HG02642 (cell line): ENCODE data around the gene SMARCC2.
"Not testable (repeated sequence)": the region's sequence is repeated elsewhere in the genome, so short reads cannot be mapped to it uniquely, and the experiment has no call there.

Source experiments
- ATAC-seq: cut with Tn5 transposase; IDR thresholded peaks from one replicate; pipeline ENCODE4 v1.9.1; 2021; ENCODE audit warnings: mild to moderate bottlenecking; ENCODE audit not compliant: unreplicated experiment, poor library complexity

The SMARCC2 gene

DNA sequence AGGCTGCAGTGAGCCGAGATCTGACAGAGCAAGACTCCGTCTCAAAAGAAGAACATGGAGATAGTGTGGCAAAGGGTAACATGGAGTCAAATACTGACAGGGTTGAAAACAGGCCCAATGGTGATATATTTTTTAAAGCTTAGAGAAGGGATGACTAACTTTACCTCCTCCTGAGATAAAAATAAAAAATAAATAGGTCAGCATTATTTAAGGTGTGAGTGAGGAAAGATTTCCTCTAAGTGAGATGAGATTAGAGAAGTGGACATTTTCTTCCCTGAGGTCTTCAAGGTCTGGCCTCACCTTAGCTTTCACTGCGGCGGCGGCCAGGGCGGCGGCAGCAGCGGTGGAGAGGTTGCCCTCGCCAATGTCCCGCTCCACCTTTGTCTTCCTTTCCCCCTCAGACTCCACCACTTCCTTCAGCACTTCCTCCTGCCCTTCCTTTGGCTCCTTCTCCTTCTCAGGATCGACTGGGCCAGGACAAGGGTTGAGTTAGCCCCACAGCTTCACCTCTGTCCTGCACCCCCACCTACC, 20.0 kb downstream of the SMARCC2 start:
- ATAC-seq: no peak

DNA sequence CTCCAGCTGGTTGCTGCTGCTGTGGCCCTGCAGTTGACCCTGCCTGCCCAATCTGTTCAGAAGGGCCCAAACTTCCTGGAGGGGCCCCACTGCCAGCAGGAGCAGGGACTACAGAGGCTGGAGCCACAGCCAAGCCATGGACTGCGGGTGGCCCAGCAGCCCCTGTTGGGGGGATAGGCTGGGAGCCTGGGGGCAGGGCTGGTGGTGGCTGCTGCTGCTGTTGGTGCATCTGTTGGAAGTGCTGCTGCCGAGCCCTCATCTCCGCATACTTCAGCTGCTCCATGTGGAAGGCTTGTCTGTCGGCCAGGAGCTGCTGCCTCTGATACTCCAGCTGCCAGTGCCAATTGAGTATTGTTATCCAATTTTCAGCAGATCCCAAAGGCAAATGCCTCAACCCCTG, 23.9 kb downstream of the SMARCC2 start:
- ATAC-seq: no peak

DNA sequence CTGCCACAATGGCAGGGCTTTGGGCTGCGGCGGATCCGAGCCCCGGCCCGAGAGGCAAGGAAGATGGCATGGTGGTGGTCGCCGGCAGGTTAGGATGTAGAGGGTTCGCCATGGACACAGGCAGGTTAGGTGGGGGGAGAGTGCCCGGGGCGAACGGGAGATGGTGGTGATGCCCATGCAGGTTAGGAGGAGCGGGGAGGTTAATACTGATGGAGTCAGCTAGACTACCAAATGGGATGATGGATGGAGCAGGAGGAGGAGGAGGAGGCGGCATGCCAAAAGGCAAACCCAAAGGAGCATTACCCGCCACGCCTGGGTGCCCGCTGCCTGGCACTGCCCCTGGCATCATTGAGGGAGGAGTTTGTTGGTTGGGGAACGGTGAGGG, 24.9 kb downstream of the SMARCC2 start:
- ATAC-seq: no peak

DNA sequence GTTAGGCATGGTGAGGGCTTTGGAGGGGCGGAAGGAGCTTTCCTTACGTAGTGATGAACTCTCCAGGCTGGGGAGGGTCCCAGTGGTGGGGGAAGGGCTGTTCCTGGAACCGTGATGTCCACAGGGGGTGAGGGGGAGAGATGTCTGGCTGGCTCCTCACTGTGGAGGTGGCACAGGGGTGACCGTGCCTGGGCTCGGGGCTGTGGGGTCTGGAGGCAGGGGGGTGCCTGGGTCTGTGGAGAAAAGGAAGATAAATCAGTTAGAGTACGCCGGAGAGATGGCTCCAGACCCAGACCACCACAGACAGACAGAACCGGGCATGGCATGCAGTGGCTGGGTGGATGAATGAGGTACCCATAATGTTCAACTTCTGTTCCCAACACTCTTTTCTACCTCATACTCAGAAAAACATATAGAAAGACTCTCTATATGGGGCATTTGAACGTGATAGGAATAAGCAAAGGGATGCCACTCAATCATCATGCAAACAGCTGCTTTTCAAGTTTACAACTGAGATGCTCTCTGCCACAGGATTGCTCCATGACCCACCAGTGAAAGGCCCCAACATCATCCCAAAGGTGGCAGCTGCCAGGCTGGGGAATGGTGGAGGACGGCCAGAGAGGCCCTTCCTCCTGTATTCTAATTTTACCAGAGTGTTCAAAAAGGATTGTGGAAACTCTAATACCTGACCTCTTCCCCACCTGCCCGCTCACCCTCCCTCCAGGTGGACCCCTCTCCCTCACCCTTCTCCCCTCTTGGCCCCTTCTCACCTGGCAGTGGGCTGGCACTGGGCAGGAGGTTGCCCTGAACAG, 25.5 kb downstream of the SMARCC2 start:
- ATAC-seq: no peak

DNA sequence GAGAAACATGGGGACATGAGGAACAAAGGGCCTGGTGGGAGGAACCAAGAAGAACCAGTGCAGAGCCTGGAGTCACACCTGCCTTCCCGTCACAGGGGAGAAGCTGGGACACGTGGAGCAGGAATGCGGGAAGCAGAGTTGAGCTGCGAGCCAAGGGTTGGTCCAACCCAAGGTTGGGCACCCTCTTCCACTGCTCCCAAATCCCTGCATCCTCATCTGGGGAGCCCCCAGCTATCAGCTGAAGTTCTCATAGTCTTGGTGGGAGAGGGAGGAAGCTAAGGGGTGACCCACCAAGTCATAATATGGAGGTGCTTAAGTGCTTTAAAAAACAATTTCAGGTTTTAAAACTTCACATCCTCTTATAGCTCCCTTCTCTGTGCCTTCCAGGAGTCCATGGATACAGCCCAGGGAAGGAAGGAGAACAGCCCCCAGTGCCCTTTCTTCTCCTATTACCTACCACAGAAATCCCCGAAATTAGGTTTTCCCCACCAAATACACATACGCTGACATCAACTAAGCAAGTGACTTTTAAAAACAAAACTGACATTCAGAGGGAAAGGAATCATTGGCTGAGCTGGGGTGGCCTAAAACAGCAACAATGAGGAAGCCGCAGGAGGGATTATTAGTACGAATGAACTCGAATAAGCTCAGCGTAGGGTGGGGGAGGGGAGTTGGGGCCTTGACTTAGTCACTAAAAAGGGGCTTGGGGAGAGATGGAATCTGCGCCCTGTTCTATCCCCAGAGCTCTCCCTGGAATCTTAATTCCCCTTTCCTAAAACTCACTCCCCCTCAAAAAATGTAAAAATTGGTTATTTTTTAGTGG, 26.6 kb downstream of the SMARCC2 start:
- ATAC-seq: no peak

DNA sequence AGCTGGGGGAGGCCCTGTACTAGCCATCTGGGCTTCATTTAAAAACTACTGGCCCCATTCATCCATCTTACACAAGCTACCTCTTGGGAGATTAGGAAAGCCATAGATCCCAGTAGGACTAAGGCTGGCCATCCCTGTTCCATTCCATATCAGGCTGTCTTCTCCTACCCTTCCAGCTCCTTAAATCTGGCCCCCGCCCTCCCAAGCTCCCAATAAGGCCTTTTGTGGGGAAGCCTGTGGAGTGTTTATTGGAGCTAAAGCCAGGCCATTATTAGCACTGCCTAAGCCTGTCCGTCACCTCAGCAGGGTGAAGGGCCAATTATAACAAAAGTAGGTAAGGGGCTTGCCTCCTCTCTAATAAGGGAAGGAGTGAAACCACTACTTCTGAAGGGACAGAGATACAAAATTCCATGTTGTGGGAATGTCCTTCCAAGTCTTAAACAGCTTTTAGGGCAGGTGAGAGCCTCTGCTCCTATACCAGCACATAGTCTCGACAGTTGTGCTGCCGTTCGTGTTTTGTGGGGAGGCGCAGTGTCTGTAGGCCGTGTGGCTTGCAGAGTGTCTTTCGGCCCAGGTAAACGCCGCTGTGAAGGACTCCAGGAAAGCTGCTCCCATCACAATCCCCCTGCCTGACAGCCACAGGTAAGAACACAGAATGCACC, 27.5 kb downstream of the SMARCC2 start:
- ATAC-seq: no peak

DNA sequence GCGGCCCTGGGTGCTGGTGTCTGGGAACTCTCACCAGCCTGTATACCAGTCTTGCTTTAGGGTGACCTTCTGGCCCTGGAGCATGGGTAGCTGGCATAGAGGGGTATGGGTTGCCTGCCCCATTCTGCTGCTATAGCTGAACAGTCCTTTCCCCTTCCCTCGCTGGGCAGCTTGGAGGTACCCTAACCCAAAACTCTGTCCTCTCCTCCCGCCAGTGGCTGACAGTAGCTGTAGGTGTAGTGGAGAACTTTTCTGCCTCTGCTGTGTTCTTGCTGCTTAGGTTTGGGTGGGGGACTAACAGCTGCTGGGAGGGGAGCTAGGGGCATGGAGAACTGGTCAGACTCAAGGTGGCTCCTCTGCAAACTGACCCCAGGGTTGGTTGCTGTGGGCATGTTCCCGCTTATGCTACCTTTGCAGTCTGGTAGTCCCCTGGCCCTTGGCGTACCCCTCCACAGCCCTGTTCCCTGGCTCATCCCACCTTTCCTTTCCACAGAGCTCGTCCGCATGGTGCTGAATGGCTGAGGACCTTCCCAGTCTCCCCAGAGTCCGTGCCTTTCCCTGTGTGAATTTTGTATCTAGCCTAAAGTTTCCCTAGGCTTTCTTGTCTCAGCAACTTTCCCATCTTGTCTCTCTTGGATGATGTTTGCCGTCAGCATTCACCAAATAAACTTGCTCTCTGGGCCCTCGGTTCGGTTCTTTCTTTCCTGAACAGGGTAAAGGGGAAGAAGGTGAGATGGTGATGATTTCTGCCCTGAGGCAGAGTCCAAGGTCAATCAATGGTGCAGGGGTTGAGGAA, 28.2 kb downstream of the SMARCC2 start:
- no peak for ATAC-seq

DNA sequence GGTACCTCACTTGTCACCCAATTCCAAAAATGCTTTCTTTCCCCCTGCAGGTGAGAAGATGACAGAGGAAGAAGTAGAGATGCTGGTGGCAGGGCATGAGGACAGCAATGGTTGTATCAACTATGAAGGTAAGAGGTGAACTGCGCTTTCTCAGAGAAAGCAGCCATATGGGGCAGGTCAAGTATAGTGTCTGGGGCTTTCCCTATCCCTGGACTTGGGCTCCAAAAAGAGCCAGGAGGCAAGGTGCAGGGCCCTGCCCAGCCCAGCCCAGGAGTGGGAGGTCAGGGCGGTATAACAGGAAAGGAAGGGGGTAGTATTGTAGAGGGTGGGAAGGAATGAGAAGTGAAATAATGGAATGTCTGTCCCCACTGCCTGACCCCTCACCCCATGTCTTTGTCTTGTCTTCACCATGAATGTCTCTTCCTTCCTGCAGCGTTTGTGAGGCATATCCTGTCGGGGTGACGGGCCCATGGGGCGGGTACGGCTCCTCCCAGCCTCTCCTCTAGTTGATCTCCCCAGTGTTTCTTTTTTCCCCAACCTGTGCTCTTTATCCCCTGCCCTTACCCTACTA, 29.0 kb downstream of the SMARCC2 start:
- ATAC-seq: no peak

DNA sequence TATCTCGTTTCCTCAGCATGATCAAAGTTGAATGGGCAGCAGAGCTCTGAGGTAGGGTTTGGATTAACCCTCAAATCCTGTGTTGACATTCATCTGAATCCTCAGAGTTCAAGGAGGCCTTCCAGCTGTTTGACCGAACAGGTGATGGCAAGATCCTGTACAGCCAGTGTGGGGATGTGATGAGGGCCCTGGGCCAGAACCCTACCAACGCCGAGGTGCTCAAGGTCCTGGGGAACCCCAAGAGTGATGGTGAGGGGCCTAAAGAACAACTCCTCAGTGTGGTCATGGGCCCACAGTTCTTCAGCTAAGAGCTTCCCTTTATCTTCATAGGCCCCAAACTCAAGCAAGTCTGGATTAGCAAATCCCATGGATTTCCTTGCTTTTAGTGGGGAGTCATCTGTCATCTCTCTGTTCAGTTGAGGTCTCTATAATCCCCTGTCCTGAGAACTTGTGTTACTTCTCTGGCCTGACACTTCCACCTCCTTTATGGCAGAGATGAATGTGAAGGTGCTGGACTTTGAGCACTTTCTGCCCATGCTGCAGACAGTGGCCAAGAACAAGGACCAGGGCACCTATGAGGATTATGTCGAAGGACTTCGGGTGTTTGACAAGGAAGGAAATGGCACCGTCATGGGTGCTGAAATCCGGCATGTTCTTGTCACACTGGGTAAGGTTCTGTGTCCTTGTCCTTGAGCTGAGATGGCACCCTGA, 29.6 kb downstream of the SMARCC2 start:
- no peak for ATAC-seq

DNA sequence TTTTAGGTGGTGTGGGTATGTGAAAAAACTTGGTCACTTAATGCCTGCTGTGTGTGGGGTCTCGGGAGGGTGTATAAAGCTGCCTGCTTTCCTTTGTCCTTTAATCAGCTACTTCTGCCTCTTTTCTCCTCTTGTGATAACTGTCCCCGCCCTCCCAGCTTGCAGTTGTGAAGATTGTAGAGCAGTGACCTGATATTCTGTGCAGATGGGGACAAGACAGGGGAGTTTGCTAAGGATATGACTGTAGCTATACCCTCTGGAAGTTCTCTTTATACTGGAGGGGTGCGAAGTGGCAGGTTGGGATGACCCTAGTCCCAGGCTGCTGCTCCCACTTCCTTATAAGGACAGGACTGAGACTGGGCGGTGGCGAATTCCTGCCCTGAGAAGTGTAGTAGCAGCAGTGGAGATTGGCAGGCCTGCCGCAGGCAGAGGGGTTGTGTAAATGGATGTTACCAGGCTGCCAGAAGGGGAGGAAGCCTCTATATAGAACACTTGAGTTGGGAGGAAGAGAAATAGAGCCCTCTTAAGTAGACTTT, 30.3 kb downstream of the SMARCC2 start:
- no peak for ATAC-seq

DNA sequence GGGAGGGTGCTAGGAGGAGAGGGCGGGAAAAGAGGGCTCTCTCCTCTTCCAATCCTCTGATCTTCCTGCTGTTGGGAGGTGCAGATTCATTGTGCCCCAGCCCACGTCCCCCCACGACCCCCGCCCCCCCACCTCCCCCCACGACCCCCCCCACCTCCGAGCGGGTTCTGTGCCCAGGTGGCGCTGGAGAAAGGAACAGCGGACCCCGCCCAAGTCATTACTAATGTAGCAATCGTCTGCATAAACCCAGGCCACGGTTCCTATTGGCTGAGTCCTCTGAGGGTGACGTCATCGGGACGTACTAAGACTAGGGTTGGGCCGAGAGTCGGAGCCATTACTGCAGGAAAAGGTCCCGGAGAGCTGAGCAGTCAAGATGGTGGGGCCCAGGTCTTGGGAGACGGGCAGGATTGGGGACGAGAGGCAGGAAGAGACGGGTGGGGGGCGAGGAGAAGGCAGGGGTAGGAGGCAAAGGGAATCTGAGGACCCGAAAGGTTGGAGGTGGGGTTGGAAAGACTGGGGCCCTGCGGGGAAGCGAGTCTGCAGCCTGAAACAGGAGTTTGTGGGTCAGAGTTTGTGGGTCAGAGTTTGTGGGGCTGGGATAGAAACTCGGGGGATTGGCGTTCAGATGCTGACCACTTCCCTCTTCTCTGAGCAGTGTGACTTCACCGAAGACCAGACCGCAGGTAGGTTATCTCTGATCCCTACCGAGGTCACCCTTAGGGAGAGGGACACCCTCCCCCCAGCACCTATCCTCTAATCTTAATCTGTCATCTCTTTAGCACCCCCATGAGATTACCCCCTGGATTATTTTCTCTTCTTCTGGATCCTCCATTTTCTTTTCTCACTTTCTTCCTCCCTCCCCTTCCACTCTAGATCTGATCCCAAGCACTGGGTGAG, 31.0 kb downstream of the SMARCC2 start, which contains the start of gene MYL6:
Gene MYL6, plus strand, starts transcription at position 331 of the 897 bp plus-strand sequence. Its CDS starts 43 bp downstream, at position 374.
- ATAC-seq: peak; percentile 91

DNA sequence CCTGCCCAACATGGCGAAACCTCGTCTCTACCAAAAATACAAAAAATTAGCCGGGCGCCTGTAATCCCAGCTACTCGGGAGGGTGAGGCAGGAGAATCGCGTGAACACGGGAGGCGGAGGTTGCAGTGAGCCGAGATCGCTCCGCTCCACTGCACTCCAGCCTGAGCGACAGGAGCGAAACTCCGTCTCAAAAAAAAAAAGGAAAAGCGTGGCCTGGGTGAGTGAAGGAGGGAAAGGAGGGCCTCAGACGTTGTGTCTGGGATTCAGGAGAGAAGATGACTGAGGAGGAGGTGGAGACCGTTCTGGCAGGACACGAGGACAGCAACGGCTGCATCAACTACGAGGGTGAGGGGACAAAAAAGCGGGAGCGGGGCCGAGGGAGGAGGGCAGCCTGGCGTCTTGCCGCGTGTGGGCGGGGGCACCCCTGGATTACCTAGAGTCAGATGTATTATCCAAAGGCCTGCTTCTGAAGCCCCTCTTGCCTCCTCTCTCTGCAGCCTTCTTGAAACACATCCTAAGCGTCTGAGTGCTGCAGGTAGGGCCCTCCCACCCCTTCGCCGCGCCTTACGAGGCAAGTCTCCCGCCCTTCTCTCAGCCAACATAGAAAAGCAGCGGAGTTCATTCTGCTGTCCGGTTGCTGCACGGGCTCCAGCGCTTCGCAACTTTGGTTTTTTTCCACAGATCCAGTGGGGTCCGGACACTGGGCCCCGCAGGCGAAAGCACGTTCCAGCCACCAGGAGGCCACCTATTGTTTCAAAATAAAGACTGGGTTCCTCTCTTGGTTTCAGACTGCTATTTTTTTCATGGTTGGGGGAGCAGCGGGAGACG, 31.9 kb downstream of the SMARCC2 start:
- peak; percentile 34 for ATAC-seq

DNA sequence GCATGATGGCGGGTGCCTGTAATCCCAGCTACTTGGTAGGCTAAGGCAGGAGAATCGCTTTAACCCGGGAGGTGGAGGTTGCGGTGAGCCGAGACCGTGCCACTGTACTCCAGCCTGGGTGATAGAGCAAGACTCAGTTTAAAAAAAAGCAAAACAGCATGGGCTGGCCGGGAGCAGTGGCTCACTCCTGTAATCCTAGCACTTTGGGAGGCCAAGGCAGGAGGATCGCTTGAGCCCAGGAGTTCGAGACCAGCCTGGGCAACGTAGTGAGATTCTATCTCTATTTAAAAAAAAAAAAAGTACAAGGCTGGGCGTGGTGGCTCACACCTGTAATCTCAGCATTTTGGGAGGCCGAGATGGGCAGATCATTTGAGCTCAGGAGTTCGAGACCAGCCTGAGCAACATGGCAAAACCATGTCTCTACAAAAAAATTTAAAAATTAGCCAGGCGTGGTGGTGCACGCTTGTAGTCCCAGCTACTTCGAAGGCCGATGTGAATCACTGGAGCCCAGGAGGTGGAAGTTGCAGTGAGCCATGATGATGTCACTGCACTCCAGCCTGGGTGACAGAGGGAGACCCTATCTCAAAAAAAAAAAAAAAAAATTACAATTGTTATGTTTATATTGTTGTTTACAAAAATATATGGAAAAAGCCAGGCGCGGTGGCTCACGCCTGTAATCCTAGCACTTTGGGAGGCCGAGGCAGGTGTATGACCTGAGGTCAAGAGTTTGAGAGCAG, 32.7 kb downstream of the SMARCC2 start:
- ATAC-seq: not testable (repeated sequence)

DNA sequence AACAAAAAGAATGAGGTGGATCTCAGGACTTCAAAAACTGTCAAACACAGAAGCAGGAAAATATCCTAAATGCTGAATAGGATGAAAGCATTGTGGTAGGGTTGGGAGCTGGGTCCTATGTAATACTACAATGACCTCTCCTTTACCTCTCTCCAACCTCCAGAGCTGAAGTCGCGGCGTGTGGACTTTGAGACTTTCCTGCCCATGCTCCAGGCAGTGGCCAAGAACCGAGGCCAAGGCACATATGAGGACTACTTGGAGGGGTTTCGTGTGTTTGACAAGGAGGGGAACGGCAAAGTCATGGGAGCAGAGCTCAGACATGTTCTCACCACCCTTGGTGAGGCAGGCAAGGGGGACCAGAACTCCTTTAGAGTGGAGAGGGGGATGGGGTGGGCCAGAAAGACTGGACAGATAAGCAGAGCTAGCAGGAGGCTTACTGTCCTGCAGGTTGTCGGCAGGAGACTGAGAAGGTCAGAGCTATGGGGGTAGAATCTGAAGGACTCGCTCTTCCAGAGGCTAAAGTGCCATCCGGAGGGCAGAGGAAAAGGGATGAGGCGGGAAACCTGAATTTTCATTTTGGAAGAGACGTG, 33.9 kb downstream of the SMARCC2 start:
- ATAC-seq: no peak

DNA sequence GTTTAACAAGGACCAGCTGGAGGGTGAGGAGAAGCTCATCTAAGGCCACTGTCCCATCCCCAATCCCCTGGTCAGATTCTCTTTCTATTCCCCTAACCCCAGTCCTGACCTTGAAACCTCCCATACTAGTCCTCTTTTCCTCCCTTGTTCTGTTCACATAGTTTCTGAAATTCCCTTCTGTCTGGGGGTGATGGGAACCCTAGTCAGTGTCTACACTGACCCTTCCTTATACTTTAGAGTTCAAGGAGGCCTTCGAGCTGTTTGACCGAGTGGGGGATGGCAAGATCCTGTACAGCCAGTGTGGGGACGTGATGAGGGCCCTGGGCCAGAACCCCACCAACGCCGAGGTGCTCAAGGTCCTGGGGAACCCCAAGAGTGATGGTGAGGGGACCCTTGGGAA, 34.5 kb downstream of the SMARCC2 start:
- no peak for ATAC-seq

DNA sequence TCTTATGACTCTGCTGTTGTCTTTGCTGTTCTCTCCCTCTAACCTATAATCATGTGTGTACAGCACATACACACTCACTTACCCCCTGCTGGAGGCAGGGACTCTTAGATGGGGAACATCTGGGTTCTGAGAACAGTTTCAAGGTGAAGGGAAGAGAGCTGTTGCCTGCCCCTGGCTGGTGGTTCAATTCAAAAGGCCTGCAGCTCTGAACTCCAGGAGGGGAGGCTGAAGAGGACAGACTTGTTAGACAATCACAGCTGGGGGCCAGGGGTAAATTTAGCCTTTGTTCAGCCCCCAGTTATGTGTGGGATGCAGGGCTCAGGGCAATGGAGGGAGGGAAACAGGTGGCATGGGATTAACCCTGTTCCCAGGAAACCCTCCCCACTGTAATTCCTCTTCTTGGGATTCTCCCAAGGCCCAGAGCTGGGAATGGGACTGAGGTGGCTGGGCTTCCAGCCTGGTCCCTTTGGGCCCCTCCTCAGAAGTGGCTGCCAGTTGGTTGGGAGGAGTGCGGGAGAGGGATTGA, 35.0 kb downstream of the SMARCC2 start:
- no peak for ATAC-seq
